BJ (cell line): ENCODE measurements around the gene B4GALT7. TPM values are rescaled to one million over a fixed set of nuclear protein-coding genes. Genes with fewer than 3 reads are reported as not detected.

Experiments used
- polyA plus RNA-seq: library from polyadenylated mRNA; depleted of rRNA; stranded (reverse); fragments of >200 nt; gene quantifications from 2 replicates; pipeline ENCODE4 v1.2.3, GENCODE V29; 2011; rRNA removed

Gene B4GALT7
- polyA plus RNA-seq, 1 experiment = 39.5 TPM

Other genes starting within 250 kb of the B4GALT7 start
- gene LMAN2, start 248.5 kb upstream of the B4GALT7 start, polyA plus RNA-seq = 228 and 248 TPM in 2 replicates
- gene RGS14, start 242.2 kb upstream of the B4GALT7 start, polyA plus RNA-seq = 4.1 and 6.0 TPM in 2 replicates
- gene SLC34A1, start 215.7 kb upstream of the B4GALT7 start, polyA plus RNA-seq = not detected in 2 replicates
- not detected in 2 replicates for gene PFN3, start 199.5 kb upstream of the B4GALT7 start, polyA plus RNA-seq
- gene F12, start 190.6 kb upstream of the B4GALT7 start, polyA plus RNA-seq = 0.67 and 0.69 TPM in 2 replicates
- gene GRK6, start 173.5 kb upstream of the B4GALT7 start, polyA plus RNA-seq = 24.0 and 37.7 TPM in 2 replicates
- gene PRR7, start 153.3 kb upstream of the B4GALT7 start, polyA plus RNA-seq = 1.6 TPM in 2 replicates
- gene DBN1, start 126.5 kb upstream of the B4GALT7 start, polyA plus RNA-seq = 103 and 176 TPM in 2 replicates
- gene PDLIM7, start 102.5 kb upstream of the B4GALT7 start, polyA plus RNA-seq = 344 and 624 TPM in 2 replicates
- 0.92 and 1.2 TPM in 2 replicates for gene DOK3, start 90.3 kb upstream of the B4GALT7 start, polyA plus RNA-seq
- 93.3 and 144 TPM in 2 replicates for gene DDX41, start 83.2 kb upstream of the B4GALT7 start, polyA plus RNA-seq
- 23.1 and 31.9 TPM in 2 replicates for gene FAM193B, start 45.6 kb upstream of the B4GALT7 start, polyA plus RNA-seq
- 310 and 391 TPM in 2 replicates for gene TMED9, start 7.9 kb upstream of the B4GALT7 start, polyA plus RNA-seq
- gene FAM153A, start 182.8 kb downstream of the B4GALT7 start, polyA plus RNA-seq = not detected in 2 replicates